Stimulated activated CD4-positive, alpha-beta T cell treated with anti-CD3 and anti-CD28 coated beads, TNF-alpha, amount 100 ng/mL, for 1 hour (primary cell): ENCODE results near the gene FCRLA.
A peak's percentile ranks its signal among the peaks of the same experiment; 100 is the strongest.

Experiments used
- DNase-seq, 3 donors: peaks; one replicate each; pipeline ENCODE4 v3.0.0-alpha.2; 2020; ENCODE audit warnings: low read depth in 3 of 3, low spot score in 1 of 3

The FCRLA gene

DNA sequence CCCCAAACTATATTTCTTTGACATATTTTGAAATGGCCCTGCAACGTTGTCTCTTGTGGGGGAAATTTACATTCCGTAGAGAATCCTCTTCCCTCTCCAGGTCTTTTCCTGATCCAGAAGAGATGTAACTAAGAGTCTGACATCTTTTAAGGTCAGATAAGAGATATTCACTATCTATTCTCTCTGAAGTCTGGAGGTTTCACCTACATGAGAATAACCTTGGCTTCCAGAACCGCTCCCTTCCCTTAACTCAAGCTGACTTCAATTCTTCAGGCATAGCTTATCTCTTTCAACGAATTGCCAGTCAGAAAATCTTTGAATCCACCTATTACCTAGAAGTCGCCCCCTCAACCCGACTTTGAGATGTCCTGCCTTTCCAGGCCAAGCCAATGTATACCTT, 24.2 kb downstream of the FCRLA start:
- DNase-seq = no peak

DNA sequence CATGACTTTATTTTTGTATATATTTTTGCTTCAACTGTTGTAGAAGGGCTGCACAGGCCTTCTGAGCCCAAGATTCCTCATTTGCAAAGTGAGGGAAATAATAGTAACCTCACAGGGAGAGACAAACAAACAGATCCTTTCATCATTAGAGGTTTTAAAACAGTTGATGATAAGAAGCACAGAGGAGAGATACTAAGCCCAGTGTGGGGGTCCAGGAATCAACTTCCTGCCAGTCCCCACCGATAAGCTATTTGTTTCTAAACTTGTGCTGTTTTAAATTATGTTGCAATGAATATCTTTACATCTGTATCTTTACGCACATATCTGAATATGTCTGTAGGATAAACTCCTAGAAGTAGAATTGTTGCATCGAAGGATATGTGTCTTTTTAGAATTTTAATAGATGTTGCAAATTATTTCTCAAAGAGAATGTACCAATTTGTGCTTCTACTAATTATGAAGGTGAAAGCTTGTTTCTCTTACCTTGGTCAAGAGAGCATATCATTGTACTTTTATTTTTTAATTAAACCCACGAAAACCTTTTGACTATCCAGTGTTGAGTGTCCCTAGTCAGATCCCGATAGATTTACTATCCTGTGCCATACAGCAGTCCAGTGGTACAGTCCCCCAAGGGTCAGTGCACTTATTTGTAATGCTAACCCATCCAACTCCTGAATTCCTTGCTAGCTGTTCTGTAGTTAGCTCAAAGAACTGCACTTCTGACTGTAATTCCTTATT, 25.1 kb downstream of the FCRLA start:
- no peak for DNase-seq

DNA sequence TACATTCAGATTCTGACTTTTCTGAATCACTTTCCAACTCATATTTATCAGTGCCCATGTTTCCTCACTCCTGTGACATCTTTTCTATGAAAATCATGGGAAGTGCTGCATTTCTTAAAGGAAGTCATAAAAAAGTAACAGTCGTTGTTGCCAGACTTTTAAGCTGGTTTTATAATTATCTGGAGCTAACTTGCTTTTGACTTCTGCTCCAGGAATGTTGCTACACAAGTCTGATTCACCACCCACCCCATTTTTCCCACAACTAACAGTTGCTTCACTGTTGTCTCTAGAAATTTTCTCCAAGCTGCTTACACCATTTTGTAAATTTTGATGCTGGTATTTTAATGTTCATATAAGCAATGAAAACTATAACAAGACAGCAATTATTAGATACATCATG, 26.5 kb downstream of the FCRLA start:
- DNase-seq = no peak

DNA sequence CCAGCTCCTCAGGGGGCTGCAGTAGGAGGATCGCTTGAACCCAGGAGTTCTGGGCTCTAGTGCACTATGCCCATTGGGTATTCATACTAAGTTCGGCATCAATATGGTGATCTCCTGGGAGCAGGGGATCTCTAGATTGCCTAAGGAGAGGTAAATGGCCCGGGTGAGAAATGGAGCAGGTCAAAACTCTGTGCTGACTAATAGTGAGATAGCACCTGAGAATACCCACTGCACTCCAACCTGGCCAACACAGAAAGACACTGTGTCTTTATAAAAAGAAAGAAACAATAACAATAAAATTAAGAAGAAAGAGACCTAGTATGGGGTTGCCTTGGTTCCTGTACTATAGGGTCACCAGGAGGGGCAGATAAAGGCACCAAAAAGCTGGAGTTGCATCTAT, 28.8 kb downstream of the FCRLA start:
- DNase-seq = no peak

DNA sequence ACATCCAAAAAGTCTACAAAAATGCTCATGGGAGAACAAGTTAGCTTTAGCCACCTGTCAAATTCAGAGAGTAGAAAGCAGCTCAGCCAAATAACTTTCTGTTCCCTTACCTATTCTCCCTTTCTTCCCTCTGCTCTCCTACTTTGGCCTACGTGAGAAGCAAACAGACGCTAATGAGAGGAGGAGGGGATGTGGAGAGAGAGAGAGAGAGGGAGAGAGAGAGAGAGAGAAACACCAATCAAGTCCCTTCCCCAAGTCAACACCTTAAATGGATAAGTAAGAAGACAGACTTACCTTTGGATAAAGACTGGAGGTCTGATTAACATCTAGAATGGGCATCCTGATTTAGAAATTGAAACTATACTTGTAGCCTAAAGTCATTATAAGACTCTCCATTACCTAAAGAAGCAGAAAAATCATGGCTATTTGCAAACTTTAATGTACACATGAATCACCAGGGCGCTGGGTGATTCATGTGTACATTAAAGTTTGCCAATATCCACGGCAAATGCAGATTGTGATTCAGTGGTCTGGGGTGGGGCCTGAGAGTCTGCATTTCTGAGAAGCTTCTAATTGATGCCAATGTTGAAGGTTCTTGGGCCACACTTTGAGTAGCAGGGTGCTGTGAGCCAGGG, 29.4 kb downstream of the FCRLA start:
- DNase-seq = no peak

DNA sequence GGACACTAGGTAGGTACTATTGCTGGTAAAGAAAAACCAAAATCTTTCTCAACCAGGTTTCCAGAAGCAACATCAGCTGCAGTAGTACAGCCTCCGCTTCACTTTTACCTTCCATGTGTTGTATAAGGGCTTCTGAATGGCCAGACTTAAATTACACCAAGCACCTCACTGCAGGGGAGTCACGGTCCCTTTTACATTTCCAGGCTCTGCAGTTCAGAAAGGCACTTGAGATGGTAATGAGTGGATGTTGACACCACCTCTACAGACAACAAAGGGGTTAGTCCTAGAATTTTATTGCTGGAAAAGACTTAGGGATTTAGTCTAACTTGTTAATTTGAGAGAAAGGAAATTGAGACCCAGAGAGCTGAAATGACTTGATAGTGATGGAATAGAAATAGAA, 30.6 kb downstream of the FCRLA start:
- no peak for DNase-seq

DNA sequence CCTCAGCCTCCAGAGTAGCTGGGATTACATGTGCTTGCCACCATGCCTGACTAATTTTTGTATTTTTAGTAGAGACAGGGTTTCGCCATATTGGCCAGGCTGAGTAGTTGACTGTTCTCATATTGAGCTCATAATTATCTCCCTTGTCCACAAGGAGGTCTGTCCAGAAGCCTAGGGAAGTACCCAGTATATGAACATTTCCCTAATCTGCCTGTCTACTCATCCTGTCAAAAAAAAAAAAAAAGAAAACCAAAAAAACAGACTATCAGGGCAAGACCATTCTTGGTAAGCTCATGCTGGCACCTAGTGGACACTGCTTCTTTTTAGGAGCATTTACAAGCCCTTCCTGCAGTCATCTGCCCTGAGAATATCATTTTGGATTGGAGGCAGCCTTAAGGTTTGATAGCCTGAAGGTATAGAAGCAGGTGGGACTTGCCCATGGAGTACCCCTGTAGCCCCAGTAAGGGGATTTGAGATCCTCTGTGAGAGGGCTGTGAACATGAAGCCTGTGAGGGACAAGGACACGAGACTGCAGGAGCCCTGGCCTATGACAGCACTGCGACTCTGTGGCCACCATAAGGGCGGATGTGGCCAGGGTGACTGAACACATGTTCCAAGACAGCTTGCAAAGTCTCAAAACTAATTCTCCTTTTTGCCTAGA, 31.7 kb downstream of the FCRLA start:
- DNase-seq = no peak

DNA sequence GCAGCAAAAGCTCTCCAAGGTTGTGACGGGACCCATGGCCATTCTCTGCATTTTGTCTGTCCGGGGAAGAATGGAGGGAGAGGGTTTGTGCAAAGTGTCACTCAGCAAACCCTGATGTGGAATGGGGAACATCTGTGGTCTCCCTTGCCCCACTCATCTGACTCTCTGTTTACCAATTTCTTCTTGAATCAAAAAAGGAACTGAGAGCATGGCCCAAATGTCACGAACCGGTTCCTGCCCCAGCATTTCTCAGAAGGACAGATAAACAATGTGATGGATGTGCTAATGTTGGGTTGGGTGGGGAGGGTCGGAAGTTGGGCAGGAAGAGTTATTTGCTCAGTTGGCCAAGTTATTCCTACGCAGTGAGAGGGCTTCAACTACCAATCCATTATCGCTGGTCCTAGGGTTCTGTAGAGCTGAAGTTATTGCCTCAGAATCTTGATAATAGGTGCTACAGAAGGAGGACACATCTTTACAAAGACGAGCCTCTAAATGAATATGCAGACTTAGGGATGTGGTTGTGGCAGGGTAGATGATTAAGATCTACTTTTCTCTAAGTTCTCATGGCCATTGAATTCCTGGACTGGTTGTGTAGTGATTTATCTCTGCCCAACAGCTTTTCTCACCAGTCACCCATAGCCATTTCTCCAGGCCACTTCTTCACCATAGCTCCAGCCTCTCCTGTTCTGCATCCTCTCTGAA, 33.0 kb downstream of the FCRLA start:
- no peak for DNase-seq

DNA sequence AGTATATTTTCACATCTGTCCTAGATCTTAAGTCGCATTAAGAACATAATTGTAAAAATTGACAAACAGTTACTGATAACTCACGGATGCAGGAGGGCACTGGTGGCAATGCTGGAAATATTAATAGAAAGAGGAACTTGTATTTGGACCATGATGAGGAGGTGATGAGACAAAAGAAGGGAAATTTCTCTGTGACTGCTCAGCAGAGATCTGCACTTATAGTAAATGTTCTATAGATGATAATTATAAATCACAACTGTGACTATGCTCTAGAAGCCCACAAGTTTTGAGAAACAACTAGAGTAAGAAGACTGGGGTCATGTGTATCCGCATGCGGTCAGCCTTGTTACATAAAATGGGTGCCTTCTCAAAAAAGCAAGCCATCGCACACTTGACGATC, 33.9 kb downstream of the FCRLA start:
- no peak for DNase-seq

DNA sequence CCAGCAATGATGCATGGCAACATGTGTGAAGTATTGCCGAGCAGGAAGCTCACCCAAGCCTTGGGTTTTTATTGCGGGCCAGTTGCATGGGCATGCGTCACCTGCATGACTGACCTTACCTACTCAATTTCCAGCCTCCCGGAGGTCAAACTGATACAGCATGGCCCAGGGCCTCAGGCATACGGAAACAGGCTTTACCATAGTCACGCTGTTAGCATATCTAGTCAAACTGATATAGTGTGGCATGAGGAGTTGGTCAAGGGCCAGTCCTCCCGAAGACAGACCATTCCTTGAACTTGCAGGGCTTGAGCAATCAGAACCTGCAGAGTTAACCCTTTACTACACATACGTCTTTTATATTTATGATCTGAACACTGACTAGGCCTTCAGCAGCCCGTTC, 36.2 kb downstream of the FCRLA start:
- DNase-seq = no peak

DNA sequence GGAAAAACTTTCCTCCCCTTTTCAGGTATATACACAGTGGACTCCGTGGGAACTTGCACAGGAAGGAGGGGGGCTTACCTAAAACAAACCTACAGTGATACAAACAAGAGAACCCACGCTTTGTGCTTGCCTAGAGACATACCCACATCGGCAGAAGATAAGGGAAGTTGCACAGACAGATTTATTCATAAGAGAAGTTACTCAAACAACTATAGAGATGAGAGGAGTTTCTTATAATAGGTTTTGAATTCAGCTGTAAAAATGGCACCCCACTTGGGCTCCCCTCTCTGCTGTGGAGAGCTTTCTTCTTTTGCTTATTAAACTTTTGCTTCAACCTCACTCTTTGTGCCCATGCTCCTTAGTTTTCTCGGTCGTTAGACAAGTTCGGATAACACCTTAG, 40.8 kb downstream of the FCRLA start:
- DNase-seq = no peak

DNA sequence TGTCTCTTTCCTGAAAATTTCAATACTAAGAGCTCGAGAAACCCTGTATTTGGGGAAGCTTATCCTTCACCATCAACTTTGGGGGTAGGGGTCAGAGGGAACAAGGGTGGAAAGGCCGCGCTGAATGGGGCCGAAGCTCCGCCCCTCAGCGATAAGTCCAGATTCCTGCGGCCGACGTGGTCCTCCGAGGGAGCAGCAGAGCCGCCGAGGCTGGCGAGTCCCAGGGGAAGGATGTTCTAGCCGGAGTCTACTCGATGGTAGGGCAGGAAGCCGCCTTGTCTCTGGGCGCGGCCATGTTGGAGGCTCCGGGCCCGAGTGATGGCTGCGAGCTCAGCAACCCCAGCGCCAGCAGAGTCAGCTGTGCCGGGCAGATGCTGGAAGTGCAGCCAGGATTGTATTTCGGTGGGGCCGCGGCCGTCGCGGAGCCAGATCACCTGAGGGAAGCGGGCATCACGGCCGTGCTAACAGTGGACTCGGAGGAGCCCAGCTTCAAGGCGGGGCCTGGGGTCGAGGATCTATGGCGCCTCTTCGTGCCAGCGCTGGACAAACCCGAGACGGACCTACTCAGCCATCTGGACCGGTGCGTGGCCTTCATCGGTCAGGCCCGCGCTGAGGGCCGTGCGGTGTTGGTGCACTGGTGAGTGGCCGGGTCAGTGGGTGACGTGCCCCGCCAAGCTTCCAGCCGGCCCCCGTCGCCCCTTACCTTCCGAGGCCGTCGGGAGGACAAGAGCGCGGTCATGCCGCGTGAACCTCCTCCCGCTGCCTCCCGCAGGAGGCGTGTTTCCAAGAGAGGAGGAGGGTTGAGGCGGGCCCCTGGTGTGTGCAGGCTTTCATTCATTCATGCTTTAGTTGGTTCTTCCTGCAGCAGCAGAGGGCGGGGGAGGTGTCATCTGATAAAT, 42.7 kb downstream of the FCRLA start, which contains the start of gene DUSP12:
TSS of gene DUSP12 (plus strand) at position 278 of the 899 bp plus-strand sequence. CDS start at position 294, 16 bp downstream.
- DNase-seq = peak; percentile 57 to 69 (median 62)

DNA sequence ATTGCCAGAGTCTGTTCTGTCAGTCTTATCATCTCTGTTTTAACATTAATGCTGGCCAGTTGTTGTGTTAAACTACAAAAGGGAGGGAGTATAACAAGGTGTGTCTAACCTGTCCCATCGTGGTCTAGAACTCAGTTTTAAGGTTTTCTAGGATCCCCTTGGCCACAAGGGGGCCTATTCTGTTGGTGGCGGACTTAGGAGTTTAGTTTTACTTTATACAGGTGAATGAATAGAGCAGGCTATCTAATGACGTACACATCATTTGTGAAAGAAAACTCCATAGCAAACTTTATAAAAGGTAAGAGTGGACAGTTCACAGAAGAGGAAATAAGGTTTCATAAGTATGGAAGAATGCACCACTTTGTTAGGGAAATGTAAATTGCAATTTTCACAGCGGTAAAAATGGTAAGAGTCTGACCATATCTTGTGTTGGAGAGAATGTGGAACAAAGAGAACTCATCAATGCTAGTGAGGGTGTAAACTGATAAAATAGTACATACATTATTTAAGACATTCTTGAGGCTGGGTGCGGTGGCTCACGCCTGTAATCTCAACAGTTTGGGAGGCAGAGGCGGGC, 56.6 kb downstream of the FCRLA start:
- no peak for DNase-seq
